Measurements from ENCODE around the gene TMA7B.

Gene TMA7B

DNA sequence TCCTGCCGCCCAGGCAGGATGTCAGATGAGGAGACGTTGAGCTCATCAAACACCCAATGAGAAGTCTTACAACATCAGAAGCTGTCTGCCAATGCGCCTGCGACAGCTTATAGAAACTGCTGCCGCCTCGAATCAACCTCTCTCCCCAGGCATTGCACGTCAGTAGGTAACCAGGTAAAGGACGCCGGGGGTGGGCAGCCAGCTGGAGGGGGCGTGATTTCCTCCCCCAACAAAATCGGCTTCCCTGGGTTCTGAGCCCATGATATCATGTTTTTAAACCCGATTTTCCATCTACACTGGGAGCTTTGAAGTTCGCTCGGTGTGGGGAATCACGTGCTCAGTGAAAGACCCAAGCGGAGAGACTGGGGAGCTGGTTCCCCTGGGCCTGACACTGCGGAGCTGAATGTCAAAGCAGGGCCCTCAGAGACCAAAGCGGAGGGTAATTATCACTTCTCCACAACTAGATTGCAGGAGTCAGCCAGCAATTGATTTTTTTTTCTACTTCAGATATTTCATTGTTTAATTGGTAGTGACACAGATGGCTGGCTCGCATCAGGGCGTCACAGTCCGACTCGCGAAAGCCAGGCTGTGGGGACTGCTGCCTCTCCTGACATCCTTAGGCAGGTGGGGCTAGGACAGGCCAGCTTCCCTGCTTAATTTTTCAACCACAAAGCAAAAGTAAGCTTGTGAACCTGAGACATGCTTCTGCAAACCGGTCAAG, 49.9 kb downstream of the TMA7B start:
- DNase-seq, result no peak
- in situ Hi-C loops (cut with HindIII; ENCODE audit: low pct_ligation_motif_present, low pct_unique_long_range_greater_than_20kb, low sequenced_read_pairs), result no loop called here

DNA sequence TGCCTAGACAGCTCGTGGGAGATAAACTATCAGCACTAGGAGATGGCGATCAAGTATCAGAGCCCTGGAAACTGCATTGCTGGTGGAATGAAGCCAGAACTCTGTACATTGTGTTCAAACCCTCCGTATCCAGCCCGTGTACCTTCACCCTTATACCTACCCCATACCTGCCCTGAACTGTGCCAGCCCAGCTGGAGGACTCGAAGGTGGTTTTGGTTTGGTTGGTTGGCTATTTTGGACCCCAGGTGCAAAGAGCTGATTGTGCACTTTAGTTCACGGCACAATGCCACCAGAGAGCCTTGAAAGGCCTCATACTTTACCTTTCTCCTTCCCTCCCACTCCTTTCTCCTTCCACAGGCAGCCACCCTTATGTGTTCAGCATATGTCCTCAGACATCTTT, 50.5 kb downstream of the TMA7B start:
- in situ Hi-C loops (cut with HindIII; ENCODE audit: low pct_ligation_motif_present, low pct_unique_long_range_greater_than_20kb, low sequenced_read_pairs), result no loop called here
- DNase-seq, result no peak

All from ACHN (cell line).